Central memory CD8-positive, alpha-beta T cell (primary cell): ENCODE measurements around the gene SLC35B3.
"Not testable (repeated sequence)": the region's sequence is repeated elsewhere in the genome, so short reads cannot be mapped to it uniquely, and the experiment has no call there.

Source experiments
- ATAC-seq: fragments of 150-1000 bp; cut with Tn5 transposase; replicated peaks from 2 replicates; pipeline ENCODE4 v1.10.0; 2022; ENCODE audit warnings: mild to moderate bottlenecking, moderate FRiP score, moderate number of reproducible peaks; ENCODE audit not compliant: poor library complexity, severe bottlenecking; ENCODE audit errors: extremely low read depth
- DNase-seq, 2 donors: peaks; one replicate each; pipeline ENCODE4 v3.0.0; 2021; ENCODE audit warnings: low spot score in 2 of 2
- H3K27ac Mint-ChIP-seq: one replicate; pipeline ENCODE4 v1.8.0; 2022; ENCODE audit warnings: low read depth, mild to moderate bottlenecking, moderate library complexity, mixed read lengths
- H3K27me3 Mint-ChIP-seq: one replicate; pipeline ENCODE4 v1.8.0; 2022; ENCODE audit warnings: mixed read lengths
- H3K36me3 Mint-ChIP-seq: one replicate; pipeline ENCODE4 v1.8.0; 2022; ENCODE audit warnings: mild to moderate bottlenecking, moderate library complexity, mixed read lengths; ENCODE audit not compliant: insufficient read depth
- H3K4me1 Mint-ChIP-seq: one replicate; pipeline ENCODE4 v1.8.0; 2022; ENCODE audit warnings: mixed read lengths
- H3K4me3 Mint-ChIP-seq: one replicate; pipeline ENCODE4 v1.8.0; 2022; ENCODE audit warnings: mild to moderate bottlenecking, moderate library complexity, mixed read lengths
- H3K9me3 Mint-ChIP-seq: one replicate; pipeline ENCODE4 v1.8.0; 2022; ENCODE audit warnings: mixed read lengths

The SLC35B3 gene

DNA sequence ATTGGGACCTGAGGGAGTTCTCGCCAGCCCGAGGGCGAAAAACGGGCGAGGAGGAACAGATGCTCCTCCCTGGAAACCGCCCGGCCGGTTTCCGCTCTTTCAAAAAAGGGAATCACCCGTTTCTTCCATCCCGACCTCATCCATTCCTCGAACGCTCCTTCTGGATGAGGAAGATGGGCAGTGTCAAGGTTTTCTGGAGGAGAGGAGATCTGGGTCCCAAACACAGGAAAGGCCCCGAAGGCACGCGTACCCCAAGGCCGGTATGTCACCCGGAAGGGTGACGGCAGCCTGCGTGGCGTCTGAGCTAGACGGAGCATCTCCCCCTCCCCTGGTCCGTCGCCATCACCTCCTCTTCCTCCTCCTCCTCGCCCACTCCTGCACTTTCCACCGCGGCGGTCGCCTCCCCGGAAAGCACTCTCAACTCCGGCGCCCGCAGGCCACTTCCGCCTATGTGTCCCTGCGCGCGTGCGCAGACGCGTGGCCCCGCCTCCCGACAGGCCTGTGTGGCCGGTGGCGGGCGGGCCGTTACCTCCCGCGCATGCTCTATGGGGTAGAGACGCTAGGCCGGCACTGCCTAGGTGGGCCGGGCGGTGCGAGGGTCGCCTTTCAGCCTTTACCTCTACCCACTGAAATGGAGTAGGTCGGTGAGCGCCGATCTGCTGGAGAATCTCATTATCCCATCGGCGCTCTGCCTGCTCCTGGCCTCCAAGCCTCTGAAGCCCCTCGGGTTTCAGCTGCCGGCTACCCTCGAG is at the start of gene SLC35B3:
Gene SLC35B3 (minus strand): TSS at position 453 of the 752 bp plus-strand sequence.
- Mint-ChIP-seq H3K27me3 (no peaks in the 10 kb centered on the region), H3K9me3 (no peaks in the 10 kb centered on the region), H3K36me3 (peaks cover 20% of the 10 kb centered on the region), H3K4me3 (peak within 1 kb of the TSS; percentile 90), H3K4me1 (peaks cover 39% of the 10 kb centered on the region), H3K27ac (peak within 1 kb of the TSS; percentile 96)
- peak; percentile 91 to 97 for DNase-seq
- peak; percentile 92 for ATAC-seq

DNA sequence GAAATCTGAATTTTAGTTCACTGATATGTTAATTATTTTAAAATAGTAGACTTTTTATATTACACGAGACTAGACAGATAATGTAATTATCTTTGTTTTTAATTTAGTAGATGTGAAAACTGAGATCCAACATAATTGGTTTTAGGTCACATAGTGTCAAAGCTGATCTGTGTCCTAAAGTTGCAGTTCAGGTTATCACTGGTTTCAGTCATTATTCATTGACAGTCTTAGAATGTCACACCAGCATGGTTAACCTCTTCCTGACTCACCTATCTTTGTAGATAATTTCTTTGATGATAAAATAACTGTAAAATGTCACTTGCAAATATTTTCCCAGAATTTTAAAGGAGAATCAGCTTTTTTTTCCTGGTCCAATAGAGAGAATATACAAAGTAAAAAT is 48.3 kb upstream of the SLC35B3 start:
- Mint-ChIP-seq H3K36me3 (no peaks in the 10 kb centered on the region), H3K9me3 (peaks cover 6% of the 10 kb centered on the region), H3K27ac (no peak overlapping the region), H3K4me3 (no peak overlapping the region), H3K4me1 (no peaks in the 10 kb centered on the region), H3K27me3 (peaks cover 24% of the 10 kb centered on the region)
- ATAC-seq (no peak), DNase-seq (no peak)

DNA sequence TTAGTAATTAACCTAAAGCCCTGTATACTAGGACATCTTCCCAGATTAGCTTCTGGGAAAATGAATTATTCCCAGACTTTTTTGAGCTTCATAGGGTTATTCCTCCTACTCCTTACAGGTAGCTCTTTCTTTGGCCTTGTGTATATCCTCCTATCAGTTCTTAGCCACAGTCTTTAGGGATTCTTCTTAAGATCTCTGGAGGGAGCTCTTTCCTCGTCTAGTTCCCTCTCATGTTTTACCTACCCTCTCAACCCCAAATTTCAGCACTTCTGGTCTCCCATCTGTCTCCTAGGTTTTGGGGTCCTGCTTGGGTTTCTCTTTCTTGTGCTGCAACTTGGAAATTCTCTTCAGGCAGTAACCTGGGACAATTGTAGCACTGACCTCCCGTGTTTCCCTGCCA is 46.4 kb upstream of the SLC35B3 start:
- H3K27ac Mint-ChIP-seq: no peak overlapping the region
- no peak overlapping the region for H3K4me3 Mint-ChIP-seq
- H3K36me3 Mint-ChIP-seq: no peaks in the 10 kb centered on the region
- peaks cover 24% of the 10 kb centered on the region for H3K27me3 Mint-ChIP-seq
- ATAC-seq: no peak
- no peaks in the 10 kb centered on the region for H3K4me1 Mint-ChIP-seq
- DNase-seq: no peak
- H3K9me3 Mint-ChIP-seq: peaks cover 6% of the 10 kb centered on the region

DNA sequence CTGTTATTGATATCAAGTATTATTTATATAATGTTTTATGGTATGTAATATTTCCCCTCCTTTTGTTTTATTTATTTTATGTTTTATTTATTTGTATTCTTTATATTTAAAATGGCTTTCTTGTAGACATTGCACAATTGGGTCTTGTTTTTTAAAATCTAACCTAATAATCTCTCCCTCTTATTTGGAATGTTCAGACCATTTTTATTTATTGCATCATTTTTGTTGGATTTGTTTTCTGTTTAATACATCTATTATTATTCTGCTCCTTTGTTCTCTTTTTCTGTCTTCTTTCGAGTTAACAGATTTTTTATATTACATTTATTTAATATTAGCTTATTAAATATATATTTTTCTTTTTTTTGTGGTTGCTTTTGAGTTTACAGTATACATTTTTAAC is 43.1 kb upstream of the SLC35B3 start:
- ATAC-seq (no peak), DNase-seq (no peak)
- Mint-ChIP-seq H3K27ac (no peak overlapping the region), H3K36me3 (no peaks in the 10 kb centered on the region), H3K4me3 (no peak overlapping the region), H3K9me3 (peaks cover 6% of the 10 kb centered on the region), H3K4me1 (no peaks in the 10 kb centered on the region), H3K27me3 (peaks cover 15% of the 10 kb centered on the region)

DNA sequence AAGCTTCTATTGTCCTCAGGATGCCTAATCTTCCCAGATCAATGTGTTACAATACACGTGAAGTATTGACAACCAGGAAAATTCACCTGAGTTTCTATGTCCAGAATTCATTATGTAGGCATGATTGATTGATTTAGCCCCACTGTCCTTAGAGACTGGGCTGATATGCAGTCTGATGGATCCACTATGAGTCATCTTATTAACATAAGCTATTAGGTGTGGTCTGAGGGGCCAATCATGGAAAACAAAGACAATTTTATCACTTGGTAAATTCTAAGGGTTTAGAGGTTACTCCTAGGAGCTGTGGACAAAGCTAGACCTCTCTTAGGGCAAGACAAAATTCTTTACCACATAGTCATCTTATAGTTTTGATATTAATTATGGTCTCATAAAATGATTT is 41.3 kb upstream of the SLC35B3 start:
- DNase-seq (no peak), ATAC-seq (no peak)
- Mint-ChIP-seq H3K27ac (no peak overlapping the region), H3K27me3 (no peaks in the 10 kb centered on the region), H3K36me3 (no peaks in the 10 kb centered on the region), H3K4me1 (no peaks in the 10 kb centered on the region), H3K4me3 (no peak overlapping the region), H3K9me3 (no peaks in the 10 kb centered on the region)

DNA sequence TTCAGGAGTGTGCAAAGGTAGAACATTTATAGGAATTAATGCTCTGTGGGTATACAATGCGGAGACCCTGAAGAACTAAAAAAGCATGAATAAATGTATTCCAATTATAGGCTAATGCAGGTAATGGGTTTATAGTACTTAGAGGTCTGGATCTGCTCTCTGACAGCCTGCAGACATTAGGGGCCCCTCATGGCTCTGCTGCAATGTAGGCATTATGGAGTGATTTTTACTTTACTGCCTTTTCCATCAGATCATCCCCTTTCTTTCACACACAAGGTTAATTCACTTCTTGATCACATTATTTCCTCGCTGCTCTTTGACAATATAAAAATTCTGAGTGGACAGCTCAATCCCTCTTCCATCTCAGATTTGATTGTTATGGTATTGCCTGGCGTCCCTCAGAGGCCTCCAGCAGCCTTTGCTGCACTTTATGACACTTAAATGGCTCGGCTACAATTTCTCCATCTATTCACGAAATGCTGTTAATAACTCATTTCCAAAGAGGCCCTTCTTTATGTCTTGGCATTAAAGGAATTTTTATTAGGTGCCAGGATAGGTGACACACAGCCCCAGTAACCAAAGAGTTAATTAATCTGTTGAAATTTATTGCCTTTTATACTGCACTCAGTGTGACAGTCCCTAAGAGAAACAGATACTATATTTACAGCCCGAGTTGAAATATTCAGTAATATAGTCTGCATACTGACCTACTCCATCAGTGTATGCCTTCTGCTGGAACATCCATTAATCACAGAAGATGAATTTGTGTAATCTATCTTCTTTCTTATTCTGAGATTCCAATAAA is 33.4 kb upstream of the SLC35B3 start:
- ATAC-seq: no peak
- H3K27ac Mint-ChIP-seq: no peak overlapping the region

DNA sequence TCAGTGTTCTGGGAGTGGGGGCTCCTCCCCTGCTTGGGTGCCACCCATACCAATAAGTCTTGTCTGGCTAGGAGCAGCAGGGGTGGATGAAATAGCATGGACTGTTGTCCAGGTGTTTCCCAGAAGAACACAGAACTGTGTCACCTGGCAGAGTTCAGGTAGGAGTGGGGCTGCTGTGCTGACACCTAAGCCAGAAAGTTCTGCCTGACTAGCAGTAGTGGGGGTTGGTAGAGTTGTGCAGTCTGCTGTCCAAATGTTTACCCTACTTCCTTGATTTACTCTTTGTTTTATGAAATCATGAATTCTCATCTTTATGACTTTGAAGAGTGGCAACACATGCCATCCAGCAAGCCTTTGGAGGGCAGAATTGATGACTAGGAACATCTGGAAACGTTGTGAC is 27.3 kb upstream of the SLC35B3 start:
- H3K36me3 Mint-ChIP-seq: no peaks in the 10 kb centered on the region
- H3K4me1 Mint-ChIP-seq: no peaks in the 10 kb centered on the region
- ATAC-seq (no peak), DNase-seq (no peak)
- no peaks in the 10 kb centered on the region for H3K9me3 Mint-ChIP-seq
- H3K4me3 Mint-ChIP-seq: no peak overlapping the region
- no peak overlapping the region for H3K27ac Mint-ChIP-seq
- peaks cover 60% of the 10 kb centered on the region for H3K27me3 Mint-ChIP-seq

More for the DNA sequence above, 33.4 kb upstream of the SLC35B3 start:
- H3K27me3 Mint-ChIP-seq: peaks cover 10% of the 10 kb centered on the region
- no peak overlapping the region for H3K4me3 Mint-ChIP-seq
- DNase-seq: no peak
- no peaks in the 10 kb centered on the region for H3K36me3 Mint-ChIP-seq
- H3K9me3 Mint-ChIP-seq: no peaks in the 10 kb centered on the region
- H3K4me1 Mint-ChIP-seq: no peaks in the 10 kb centered on the region

DNA sequence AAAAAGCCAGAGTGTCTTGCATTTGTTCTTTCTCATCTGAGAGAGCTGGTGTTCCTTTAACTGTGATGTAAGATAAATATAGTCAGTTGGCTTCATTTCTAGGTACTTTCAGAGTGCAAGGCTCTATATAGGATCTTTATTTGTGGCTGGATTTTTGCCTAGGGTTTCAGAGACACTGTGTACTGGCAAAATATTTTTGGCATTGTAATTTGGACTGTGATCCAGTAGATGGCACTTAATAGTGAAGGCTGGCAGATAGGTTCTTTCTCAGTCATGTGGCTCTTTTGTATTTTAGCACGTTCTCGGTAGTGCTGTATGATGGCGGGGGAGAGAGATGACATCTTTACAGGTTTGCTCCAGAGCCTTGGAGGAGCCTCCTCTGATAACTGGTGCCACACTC is 26.8 kb upstream of the SLC35B3 start:
- H3K36me3 Mint-ChIP-seq: no peaks in the 10 kb centered on the region

DNA sequence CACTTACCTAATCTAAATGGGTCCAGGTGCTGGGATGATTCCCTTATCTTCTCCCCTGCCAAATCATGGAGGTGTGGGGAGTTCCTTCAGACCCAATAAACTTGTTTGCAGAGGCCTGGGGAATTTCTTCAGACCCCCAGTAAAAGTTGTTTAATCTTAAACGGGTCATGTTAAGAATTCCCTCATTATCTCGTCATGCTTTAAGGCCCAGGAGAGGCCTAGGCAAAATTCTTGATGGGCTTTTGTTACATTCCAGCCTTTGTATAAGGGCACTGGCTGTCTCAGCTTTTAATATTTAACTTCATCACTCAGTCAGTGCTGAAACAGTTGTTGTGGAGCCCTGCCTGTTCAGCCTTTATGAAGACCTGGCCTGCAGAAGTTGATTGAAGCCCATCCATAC is 11.0 kb upstream of the SLC35B3 start:
- H3K4me3 Mint-ChIP-seq: no peak overlapping the region
- ATAC-seq (no peak), DNase-seq (no peak)
- peaks cover 19% of the 10 kb centered on the region for H3K27me3 Mint-ChIP-seq
- H3K36me3 Mint-ChIP-seq: no peaks in the 10 kb centered on the region
- H3K4me1 Mint-ChIP-seq: no peaks in the 10 kb centered on the region
- H3K9me3 Mint-ChIP-seq: no peaks in the 10 kb centered on the region
- H3K27ac Mint-ChIP-seq: no peak overlapping the region

More for the DNA sequence above, 26.8 kb upstream of the SLC35B3 start:
- DNase-seq (no peak), ATAC-seq (no peak)
- Mint-ChIP-seq H3K4me3 (no peak overlapping the region), H3K4me1 (no peaks in the 10 kb centered on the region), H3K27me3 (peaks cover 58% of the 10 kb centered on the region), H3K27ac (no peak overlapping the region), H3K9me3 (no peaks in the 10 kb centered on the region)

DNA sequence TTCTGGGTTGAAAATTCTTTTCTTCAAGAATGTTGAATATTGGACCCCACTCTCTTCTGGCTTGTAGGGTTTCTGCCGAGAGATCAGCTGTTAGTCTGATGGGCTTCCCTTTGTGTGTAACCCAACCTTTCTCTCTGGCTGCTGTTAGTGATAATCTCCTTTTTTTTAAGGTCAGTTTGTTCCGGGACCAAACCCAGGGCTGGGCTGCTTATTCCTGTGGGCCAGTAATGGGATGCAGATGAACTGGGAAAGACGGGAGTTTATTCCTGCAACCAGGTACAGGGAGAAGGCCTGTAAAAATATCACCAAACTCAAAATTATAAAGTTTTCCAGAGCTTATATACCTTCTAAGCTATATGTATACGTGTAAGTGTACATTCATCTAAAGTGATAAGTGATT is 10.6 kb upstream of the SLC35B3 start:
- not testable (repeated sequence) for ATAC-seq, H3K36me3 Mint-ChIP-seq, H3K4me1 Mint-ChIP-seq, H3K4me3 Mint-ChIP-seq, H3K9me3 Mint-ChIP-seq, H3K27ac Mint-ChIP-seq, DNase-seq
- H3K27me3 Mint-ChIP-seq: peaks cover 19% of the 10 kb centered on the region

DNA sequence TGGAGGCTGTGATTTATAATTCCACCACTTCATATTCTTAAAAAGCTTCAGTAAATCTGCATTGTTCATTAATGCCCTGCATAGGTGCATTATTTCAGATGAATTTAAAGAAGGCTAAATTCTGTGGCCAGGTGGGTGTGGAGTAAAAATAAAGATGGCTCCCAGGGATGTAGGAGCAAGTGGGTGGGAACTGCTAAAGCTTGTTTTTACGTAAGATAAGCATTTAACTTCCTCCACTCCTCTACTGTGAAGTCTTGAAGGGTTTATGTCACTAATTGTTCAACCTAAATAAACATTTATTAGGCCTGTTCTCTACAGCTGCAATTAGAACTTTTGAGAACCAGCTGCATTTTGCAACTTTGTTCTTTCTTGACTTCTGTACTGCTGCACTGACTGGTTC is 6.8 kb upstream of the SLC35B3 start:
- no peak for DNase-seq
- H3K4me3 Mint-ChIP-seq: no peak overlapping the region
- H3K27ac Mint-ChIP-seq: no peak overlapping the region
- H3K36me3 Mint-ChIP-seq: no peaks in the 10 kb centered on the region
- no peak for ATAC-seq
- no peaks in the 10 kb centered on the region for H3K4me1 Mint-ChIP-seq
- H3K27me3 Mint-ChIP-seq: peaks cover 19% of the 10 kb centered on the region
- no peaks in the 10 kb centered on the region for H3K9me3 Mint-ChIP-seq

DNA sequence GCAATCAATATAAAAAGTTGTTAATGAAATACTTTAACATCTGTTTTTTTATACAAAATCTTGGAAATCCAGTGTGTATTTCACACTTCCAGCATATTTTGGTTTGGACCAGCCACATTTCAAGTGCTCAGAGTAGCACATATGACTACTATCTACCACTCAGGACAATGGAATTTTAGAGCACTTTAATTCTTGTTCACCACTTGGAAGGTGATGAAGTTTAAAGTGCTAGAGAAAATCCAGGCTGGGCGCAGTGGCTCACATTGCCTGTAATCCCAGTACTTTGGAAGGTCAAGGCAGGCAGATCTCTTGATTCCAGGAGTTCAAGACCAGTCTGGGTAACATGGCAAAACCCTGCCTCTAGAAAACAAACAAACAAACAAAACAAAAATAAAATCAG is 6.1 kb upstream of the SLC35B3 start:
- no peak overlapping the region for H3K4me3 Mint-ChIP-seq
- no peaks in the 10 kb centered on the region for H3K4me1 Mint-ChIP-seq
- H3K9me3 Mint-ChIP-seq: no peaks in the 10 kb centered on the region
- H3K27me3 Mint-ChIP-seq: peaks cover 19% of the 10 kb centered on the region
- DNase-seq (no peak), ATAC-seq (no peak)
- no peak overlapping the region for H3K27ac Mint-ChIP-seq
- H3K36me3 Mint-ChIP-seq: no peaks in the 10 kb centered on the region
